GM19324 (cell line): ENCODE results near the gene GPR152.

Experiments used
- ATAC-seq: cut with Tn5 transposase; IDR thresholded peaks from one replicate; pipeline ENCODE4 v1.9.1; 2021; ENCODE audit warnings: mild to moderate bottlenecking, moderate library complexity; ENCODE audit not compliant: unreplicated experiment, low FRiP score

GPR152 gene

DNA sequence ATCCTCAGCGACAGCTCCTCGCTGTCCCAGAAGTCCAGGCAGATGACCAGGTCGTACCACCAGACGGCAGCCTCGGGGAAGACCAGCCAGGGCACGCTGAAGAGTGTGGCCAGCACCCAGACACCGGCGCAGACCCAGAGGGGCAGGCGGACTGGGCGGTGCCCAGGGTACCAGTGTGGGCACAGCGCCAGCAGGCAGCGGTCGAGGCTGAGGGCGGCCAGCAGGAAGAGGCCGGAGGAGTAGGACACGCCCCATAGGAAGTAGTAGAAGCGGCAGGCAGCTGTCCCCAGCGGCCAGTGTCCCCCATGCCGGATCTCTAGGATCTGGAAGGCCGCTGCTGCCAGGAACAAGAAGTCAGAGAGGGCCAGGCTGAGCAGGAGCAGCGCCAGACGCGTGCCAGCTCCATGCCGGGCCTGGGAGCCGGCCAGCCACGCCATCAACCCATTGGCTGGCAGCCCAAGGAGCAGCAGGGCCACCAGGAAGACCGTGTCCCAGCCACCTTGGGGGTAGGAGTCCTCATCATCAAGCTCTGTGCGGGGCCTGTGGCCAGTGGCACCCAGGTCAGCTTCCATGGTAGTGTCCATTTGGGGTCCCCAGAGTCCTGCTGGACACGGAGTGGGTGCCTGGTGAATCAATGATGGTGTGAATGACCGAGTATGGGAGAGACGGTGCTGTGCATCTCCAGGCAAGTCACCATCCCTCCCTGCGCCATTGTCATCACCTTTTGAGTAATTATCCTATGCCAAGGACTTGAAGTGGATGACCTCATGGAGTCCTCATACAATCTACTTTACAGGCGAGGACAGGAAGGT is at the start of gene GPR152:
Gene GPR152, minus strand, starts transcription at position 589 of the 812 bp plus-strand sequence. Its CDS starts 5 bp downstream, at position 584.
- no peak for ATAC-seq

DNA sequence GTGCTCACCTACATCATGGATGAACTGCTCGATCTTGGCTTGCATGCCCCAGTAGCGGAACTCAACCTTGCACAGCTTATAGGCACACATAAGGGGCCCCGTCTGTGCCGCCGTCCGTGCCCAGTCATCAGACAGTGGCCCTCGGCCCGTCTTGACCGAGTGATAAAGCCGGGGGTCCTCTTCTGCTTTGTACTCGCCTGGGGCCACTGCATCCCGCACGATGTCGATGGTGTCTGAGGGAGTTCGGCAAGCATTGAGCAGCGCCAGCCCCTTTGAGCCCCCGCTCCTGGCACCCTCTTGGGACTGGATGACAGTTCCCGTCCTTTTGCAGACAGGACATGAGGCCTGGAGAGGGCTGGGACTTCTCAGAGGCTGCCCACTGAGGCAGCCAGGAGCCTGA is 49.3 kb upstream of the GPR152 start:
- ATAC-seq = no peak

DNA sequence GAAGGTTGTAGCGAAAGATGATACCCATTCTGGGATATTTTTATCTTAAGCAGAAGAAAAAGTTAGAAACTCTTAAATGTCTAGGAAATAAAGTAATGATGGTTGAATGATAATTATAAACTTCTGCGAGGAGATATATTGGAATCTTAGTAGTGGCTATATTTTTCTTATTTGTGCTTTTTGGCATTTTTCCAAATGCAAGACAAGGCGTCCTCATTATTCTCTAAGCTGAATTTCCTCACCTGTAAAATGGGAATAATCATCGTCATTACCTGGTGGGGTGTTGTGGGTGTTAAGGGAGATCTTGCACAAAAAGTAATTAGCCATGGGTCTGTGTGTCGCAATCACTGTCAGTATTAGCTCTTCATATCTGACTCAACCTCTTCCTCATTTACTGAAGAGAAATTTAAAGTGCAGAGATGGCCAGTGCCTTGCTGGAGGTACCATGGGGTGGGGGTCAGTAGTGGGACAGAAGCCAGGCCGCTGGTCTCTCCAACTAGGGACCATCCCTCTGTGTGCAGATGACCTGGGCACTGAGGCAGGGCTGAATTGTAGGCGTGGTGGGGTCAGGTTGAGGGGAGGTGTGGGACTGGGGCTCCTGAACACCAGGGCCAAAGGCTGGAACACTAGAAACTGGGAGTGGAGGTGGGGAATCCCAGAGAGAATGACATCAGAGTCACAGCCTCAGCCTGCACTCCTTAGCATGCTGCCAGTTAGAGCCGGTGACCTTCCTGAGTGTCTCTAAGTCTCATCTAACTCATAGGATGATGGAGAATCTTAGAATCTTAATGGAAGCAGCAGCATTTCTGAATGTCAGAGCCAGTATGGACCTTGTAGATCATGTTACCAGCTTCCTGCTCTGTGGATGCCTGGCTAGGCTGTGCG is 48.5 kb upstream of the GPR152 start:
- no peak for ATAC-seq

DNA sequence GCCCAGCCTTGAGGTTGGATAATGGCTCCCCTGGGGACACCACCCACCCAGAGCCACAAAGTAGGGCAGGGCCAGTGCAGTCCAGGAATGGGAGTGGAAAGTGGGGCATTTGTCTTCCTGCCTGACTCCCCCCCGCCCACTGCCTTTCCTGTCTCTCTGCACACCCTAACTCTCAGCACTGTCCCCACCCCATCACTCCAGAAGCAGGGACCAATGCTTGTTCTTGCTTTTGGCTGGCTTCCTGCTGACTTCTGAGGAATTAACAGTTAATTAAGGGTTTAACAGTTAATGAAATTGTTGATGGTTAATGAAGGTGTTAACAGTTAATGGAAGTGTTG is 47.9 kb upstream of the GPR152 start:
- no peak for ATAC-seq

- no peak for ATAC-seq
Measured at GRCh38 chr11:67499808-67500483, 47.4 kb upstream of the GPR152 start.

- no peak for ATAC-seq
Measured at GRCh38 chr11:67498544-67498972, 46.0 kb upstream of the GPR152 start.

- ATAC-seq = no peak
Measured at GRCh38 chr11:67497656-67498291, 45.2 kb upstream of the GPR152 start.

DNA sequence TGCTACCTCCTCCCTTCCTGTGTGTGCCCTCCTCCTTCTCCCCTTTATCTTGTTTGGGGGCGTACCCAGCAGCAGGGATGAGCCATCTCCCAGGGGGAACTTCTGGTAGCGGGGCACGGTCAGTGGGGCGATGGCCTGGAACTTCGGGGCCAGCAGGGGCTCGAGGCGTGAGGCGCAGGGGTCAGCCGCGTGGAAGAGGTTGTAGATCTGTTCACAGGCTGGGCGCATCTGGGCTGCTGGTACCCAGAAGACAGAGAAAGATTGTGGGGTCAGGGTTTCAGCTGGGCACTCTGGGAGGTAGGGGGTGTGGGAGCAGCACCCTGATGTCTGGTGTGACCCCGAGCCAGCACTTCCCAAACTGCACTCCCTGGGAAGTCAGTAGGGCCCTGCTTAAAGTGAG is 43.6 kb upstream of the GPR152 start:
- no peak for ATAC-seq

DNA sequence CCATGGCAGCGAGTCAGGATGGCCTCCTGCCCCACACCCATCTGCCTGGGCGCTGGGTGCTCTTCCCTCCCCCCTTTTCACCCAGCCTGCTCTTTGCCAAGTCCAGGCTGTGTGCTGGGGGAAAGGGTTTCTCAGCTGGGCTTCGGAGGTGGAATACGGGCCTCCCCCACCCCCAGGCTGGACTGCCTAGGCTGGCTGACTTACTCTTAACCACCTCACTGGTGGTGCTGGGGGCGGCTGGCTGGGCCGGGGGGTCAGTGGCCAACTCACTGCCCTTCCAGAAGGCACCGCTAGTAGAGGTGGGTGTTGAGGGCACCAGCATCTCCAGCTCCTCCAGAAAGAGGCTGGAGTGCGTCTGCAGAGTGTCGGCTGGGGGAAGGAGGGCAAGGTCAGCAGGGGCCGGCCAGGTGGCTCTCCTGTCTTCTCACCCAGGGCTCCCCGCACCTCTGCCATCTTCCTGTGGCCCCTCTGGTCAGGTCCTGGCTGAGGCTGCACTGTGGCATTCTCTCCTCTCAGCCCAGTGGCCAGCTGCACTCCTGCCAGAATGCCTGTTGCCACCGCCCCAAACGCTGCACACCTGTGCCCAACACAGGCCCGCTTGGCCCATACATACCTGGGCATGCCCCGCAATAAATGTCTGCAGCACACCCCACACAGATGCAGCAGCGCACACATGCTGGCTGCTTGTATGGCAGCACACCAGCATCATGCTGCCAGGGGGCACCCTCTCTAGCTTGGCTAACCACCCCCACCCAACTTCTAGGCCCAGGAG is 42.9 kb upstream of the GPR152 start:
- no peak for ATAC-seq

GRCh38 chr11:67494371-67495233 is 42.1 kb upstream of the GPR152 start:
- ATAC-seq = no peak

DNA sequence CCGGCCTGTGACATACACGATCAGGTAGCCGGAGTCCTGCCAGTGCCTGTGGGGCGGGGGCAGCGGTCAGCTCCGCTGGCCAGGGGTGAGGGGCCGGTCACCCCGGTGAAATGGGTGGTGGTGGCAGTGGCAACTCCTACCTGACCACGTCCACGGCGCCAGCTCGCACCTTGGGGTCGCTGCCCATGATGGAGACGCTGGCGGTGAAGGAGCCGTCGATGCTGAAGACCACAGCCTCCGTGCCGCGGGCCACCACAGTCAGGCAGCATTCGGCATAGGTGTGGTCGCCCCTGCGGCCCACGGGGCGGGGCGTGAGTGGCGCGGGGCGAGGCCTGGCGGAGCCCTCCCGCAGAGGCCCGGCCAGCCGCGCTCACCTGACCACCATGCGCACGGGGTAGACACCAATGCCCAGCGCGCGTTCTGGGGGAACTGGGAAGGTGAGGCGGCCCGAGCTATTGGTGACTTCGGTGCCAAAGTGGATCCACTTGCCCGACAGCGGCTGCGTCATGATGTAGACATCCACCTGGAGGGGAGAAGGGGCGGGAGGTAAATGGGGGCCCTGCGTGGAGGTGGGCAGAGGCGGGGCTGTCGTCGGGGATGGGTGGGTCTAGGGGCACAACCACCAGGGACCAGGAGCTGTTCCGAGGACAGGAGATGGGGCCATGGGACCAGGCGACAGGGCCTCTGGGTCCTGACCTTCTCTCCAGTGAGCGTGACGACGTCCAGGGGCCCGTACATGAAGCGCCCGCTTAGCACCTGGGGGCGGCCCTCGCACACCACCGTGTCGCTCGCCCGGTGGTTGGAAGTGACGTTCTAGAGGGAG is 41.2 kb upstream of the GPR152 start:
- no peak for ATAC-seq

DNA sequence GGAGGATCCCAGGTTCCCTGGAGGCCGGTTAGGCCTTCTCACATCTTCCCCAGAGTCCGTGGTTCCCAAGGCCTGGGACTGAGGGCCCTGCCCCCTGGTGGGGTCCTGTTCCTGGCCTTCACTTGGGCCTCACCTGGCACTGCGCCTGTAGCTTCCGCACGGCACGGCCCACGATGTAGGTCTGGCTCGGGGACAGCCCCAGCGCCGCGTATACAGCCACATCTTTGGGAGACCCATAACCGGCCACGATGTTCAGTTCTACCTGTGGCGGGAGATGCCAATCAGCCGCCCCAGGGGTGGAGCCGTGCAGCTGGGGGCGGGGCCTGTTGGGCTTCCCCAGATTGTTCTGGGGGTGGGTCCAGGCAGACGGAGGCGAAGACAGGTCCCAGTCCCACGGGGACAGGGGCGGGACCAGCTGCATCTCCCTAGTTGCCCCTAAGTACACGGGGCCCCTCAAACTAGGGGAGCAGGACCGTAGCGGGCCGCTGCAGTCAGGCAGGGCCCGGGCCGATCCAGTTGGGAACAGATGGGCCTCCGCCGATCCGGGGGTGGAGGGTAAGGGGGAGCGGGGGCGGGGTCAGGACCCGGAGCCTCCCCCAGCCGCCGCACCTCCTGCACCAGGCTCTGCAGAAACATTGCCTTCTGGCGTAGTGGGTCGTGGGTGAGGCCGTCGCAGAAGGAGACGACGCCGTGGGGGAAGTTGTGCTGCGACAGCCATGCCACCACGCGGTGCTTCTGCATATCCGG is 40.4 kb upstream of the GPR152 start:
- ATAC-seq = no peak

GRCh38 chr11:67492069-67492727 is 39.7 kb upstream of the GPR152 start:
- ATAC-seq = no peak

DNA sequence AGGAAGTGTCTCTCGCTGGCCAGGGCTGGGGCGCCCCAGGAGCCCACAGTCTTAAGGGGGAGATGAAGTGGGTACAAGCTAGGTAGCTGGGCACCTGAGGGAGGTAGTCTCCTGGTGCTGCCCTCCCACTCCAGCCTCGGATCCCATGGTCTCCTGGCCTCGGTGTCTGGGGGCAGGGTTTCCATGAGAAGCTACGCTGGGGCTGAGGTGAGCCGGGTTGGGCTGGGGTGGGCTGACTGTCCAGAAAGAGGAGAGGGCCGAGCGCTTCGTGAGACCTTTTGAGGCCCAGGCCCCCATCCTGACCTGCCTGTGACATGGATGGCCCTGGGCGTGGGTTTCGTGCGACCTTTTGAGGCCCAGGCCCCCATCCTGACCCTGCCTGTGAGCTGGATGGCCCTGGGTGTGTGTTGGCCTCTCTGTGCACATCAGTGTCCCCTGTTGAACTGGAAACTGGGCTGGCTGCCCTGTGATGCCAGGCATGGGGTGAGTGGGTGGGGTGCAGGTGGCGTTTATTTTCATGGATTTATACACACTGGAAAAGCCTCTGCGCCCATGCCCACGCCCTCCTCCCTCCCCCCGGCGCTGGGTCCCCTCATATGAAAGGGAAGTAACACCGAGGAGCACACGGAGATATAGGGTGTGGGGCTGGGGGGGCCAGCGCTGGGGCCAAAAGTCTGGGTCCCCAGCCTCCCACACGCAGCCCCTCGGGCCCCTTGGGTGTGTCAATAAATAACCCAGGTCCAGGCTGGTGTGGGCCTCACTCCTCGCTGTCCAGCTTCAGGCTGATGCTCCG is 38.9 kb upstream of the GPR152 start:
- ATAC-seq = no peak

GRCh38 chr11:67490727-67491065 is 38.2 kb upstream of the GPR152 start:
- ATAC-seq = no peak
